Calu3 (cell line): Measurements from ENCODE around the gene TSPAN15. TPM values are rescaled to one million over a fixed set of nuclear protein-coding genes. Genes with fewer than 3 reads are reported as not detected.

Experiments
- BruUV-seq: library from RNA; stranded (reverse); fragments of 400-500 nt; replicated peaks from 2 replicates; lab custom pipeline; 2021; lab: Mats Ljungman, UMichigan
- CTCF ChIA-PET: fragments of 300-600 bp; sonication (Branson Sonifier 250); formaldehyde crosslinking; loops from one replicate; lab custom pipeline; 2022; ENCODE audit warnings: antibody characterized with exemption; lab: Charles Lee
- DNase-seq: peaks from one replicate; pipeline ENCODE4 v3.0.0; 2022
- H3K27ac Mint-ChIP-seq: one replicate; pipeline ENCODE4 v1.8.0; 2022; ENCODE audit warnings: mixed read lengths; ENCODE audit not compliant: unreplicated experiment
- H3K27me3 Mint-ChIP-seq: one replicate; pipeline ENCODE4 v1.8.0; 2022; ENCODE audit warnings: mixed read lengths; ENCODE audit not compliant: unreplicated experiment
- H3K36me3 Mint-ChIP-seq: one replicate; pipeline ENCODE4 v1.8.0; 2022; ENCODE audit warnings: mild to moderate bottlenecking, moderate library complexity, mixed read lengths; ENCODE audit not compliant: insufficient read depth, unreplicated experiment
- H3K4me1 Mint-ChIP-seq: one replicate; pipeline ENCODE4 v1.8.0; 2022; ENCODE audit warnings: mild to moderate bottlenecking, low read depth, mixed read lengths; ENCODE audit not compliant: unreplicated experiment
- H3K4me3 Mint-ChIP-seq: one replicate; pipeline ENCODE4 v1.8.0; 2022; ENCODE audit warnings: mild to moderate bottlenecking, low read depth, moderate library complexity, mixed read lengths; ENCODE audit not compliant: unreplicated experiment
- H3K9me3 Mint-ChIP-seq: one replicate; pipeline ENCODE4 v1.8.0; 2022; ENCODE audit warnings: low read depth, mixed read lengths; ENCODE audit not compliant: unreplicated experiment
- CTCF ChIP-seq: fragments of 200-600 bp; IDR thresholded peaks from one replicate; pipeline ENCODE4 v1.8.0; 2022; ENCODE audit warnings: antibody characterized with exemption; ENCODE audit not compliant: unreplicated experiment
- intact Hi-C: fragments of 100-400 bp; cut with micrococcal nuclease; formaldehyde crosslinking; loops from one replicate; pipeline ENCODE4 v1.10.0; 2022; ENCODE audit not compliant: unreplicated experiment
- total RNA-seq: library from RNA; stranded (reverse); gene quantifications from 2 replicates; pipeline ENCODE4 v1.2.3, GENCODE V29; 2022

Gene TSPAN15
- total RNA-seq, 1 experiment from 2014 or later, result 137 TPM

GRCh38 chr10:69404786-69405185, 46.5 kb upstream of the TSPAN15 start:
- no TSS peak for BruUV-seq
- Mint-ChIP-seq H3K4me3 (no peak overlapping the region), H3K4me1 (peaks cover 21% of the 10 kb centered on the region), H3K27me3 (no peaks in the 10 kb centered on the region), H3K36me3 (peaks cover 45% of the 10 kb centered on the region), H3K9me3 (no peaks in the 10 kb centered on the region), H3K27ac (no peak overlapping the region)
- TF ChIP-seq CTCF, result no peak
- CTCF ChIA-PET, result no interaction called here
- intact Hi-C loops, result loop anchor here (5.0 kb wide), 1 partner anchor 113 kb away; no protein-coding TSS in a partner anchor
- no peak for DNase-seq

GRCh38 chr10:69405221-69405620, 46.0 kb upstream of the TSPAN15 start:
- CTCF ChIA-PET, result no interaction called here
- Mint-ChIP-seq H3K4me3 (no peak overlapping the region), H3K27me3 (no peaks in the 10 kb centered on the region), H3K4me1 (peaks cover 21% of the 10 kb centered on the region), H3K9me3 (no peaks in the 10 kb centered on the region), H3K36me3 (peaks cover 45% of the 10 kb centered on the region), H3K27ac (no peak overlapping the region)
- intact Hi-C loops, result loop anchor here (5.0 kb wide), 1 partner anchor 112 kb away; no protein-coding TSS in a partner anchor
- no peak for DNase-seq
- BruUV-seq, result no TSS peak
- no peak for TF ChIP-seq CTCF

- H3K27me3 Mint-ChIP-seq, result no peaks in the 10 kb centered on the region
- no peak overlapping the region for H3K27ac Mint-ChIP-seq
- no peak overlapping the region for H3K4me3 Mint-ChIP-seq
- no peak for DNase-seq
- H3K9me3 Mint-ChIP-seq, result no peaks in the 10 kb centered on the region
- TF ChIP-seq CTCF, result no peak
- peaks cover 21% of the 10 kb centered on the region for H3K4me1 Mint-ChIP-seq
- intact Hi-C loops, result loop anchor here (5.0 kb wide), 1 partner anchor 111 kb away; no protein-coding TSS in a partner anchor
- peaks cover 41% of the 10 kb centered on the region for H3K36me3 Mint-ChIP-seq
- no TSS peak for BruUV-seq
- CTCF ChIA-PET, result interaction anchor here (0.7 to 3.2 kb wide), 7 partner anchors 14 to 264 kb away, joined by 3 to 44 read pairs (median 17); no protein-coding TSS in a partner anchor
Observed at GRCh38 chr10:69406302-69406811, 44.9 kb upstream of the TSPAN15 start.

- no peak overlapping the region for H3K27ac Mint-ChIP-seq
Observed at GRCh38 chr10:69406816-69407580, 44.3 kb upstream of the TSPAN15 start.

More at GRCh38 chr10:69406816-69407580, 44.3 kb upstream of the TSPAN15 start:
- intact Hi-C loops, result loop anchor here (1.0 to 5.0 kb wide), 2 partner anchors 110 to 232 kb away; no protein-coding TSS in a partner anchor
- Mint-ChIP-seq H3K36me3 (peaks cover 37% of the 10 kb centered on the region), H3K9me3 (no peaks in the 10 kb centered on the region), H3K4me3 (no peak overlapping the region), H3K4me1 (peaks cover 21% of the 10 kb centered on the region), H3K27me3 (no peaks in the 10 kb centered on the region)
- TF ChIP-seq CTCF, result no peak
- BruUV-seq, result no TSS peak
- CTCF ChIA-PET, result interaction anchor here (0.5 to 3.2 kb wide), 14 partner anchors 15 to 308 kb away, joined by 3 to 44 read pairs (median 4); no protein-coding TSS in a partner anchor
- no peak for DNase-seq
